Measurements from ENCODE around the gene PLD4.
"Not testable (repeated sequence)": the region's sequence is repeated elsewhere in the genome, so short reads cannot be mapped to it uniquely, and the experiment has no call there.

PLD4 gene

GRCh38 chr14:104888489-104889374 lies 35.9 kb upstream of the PLD4 start:
- Histone ChIP-seq H3K9me3 (ENCODE audit: control insufficient read depth, insufficient read depth, low read depth, low read length) (no peaks in the 10 kb centered on the region), H3K27ac (ENCODE audit: low read depth, low read length) (no peak overlapping the region), H3K4me1 (ENCODE audit: control insufficient read depth, insufficient read depth, low read length) (0 out of 2 replicates have a peak, but pooled peaks cover 5% of the 10 kb centered on the region), H3K36me3 (ENCODE audit: control insufficient read depth, insufficient read depth, low read length) (peaks cover 32% of the 10 kb centered on the region), H3K4me3 (ENCODE audit: low read depth, low read length) (no peak overlapping the region), H3K9ac (ENCODE audit: low read length) (no peak overlapping the region), H3K27me3 (ENCODE audit: control insufficient read depth, insufficient read depth, low read length) (no peaks in the 10 kb centered on the region)

- no peak overlapping the region for H3K9ac ChIP-seq (ENCODE audit: low read length)
- H3K4me3 ChIP-seq (ENCODE audit: low read depth, low read length) = no peak overlapping the region
- no peak overlapping the region for H3K27ac ChIP-seq (ENCODE audit: low read depth, low read length)
- peaks cover 36% of the 10 kb centered on the region for H3K36me3 ChIP-seq (ENCODE audit: control insufficient read depth, insufficient read depth, low read length)
- H3K27me3 ChIP-seq (ENCODE audit: control insufficient read depth, insufficient read depth, low read length) = no peaks in the 10 kb centered on the region
- H3K9me3 ChIP-seq (ENCODE audit: control insufficient read depth, insufficient read depth, low read depth, low read length) = no peaks in the 10 kb centered on the region
- 0 out of 2 replicates have a peak, but pooled peaks cover 5% of the 10 kb centered on the region for H3K4me1 ChIP-seq (ENCODE audit: control insufficient read depth, insufficient read depth, low read length)
Measured at GRCh38 chr14:104889375-104889757, 35.3 kb upstream of the PLD4 start.

- peaks cover 33% of the 10 kb centered on the region for H3K36me3 ChIP-seq (ENCODE audit: control insufficient read depth, insufficient read depth, low read length)
- H3K4me1 ChIP-seq (ENCODE audit: control insufficient read depth, insufficient read depth, low read length); H3K27ac ChIP-seq (ENCODE audit: low read depth, low read length); H3K9me3 ChIP-seq (ENCODE audit: control insufficient read depth, insufficient read depth, low read depth, low read length); H3K9ac ChIP-seq (ENCODE audit: low read length); H3K27me3 ChIP-seq (ENCODE audit: control insufficient read depth, insufficient read depth, low read length); H3K4me3 ChIP-seq (ENCODE audit: low read depth, low read length): not testable (repeated sequence)
Measured at GRCh38 chr14:104890292-104890691, 34.4 kb upstream of the PLD4 start.

GRCh38 chr14:104891121-104891551 lies 33.5 kb upstream of the PLD4 start:
- Histone ChIP-seq H3K9ac (ENCODE audit: low read length) (no peak overlapping the region), H3K9me3 (ENCODE audit: control insufficient read depth, insufficient read depth, low read depth, low read length) (no peaks in the 10 kb centered on the region), H3K27ac (ENCODE audit: low read depth, low read length) (no peak overlapping the region), H3K27me3 (ENCODE audit: control insufficient read depth, insufficient read depth, low read length) (no peaks in the 10 kb centered on the region), H3K4me1 (ENCODE audit: control insufficient read depth, insufficient read depth, low read length) (0 out of 2 replicates have a peak, but pooled peaks cover 5% of the 10 kb centered on the region), H3K4me3 (ENCODE audit: low read depth, low read length) (no peak overlapping the region), H3K36me3 (ENCODE audit: control insufficient read depth, insufficient read depth, low read length) (peaks cover 28% of the 10 kb centered on the region)

GRCh38 chr14:104891664-104892530 lies 32.8 kb upstream of the PLD4 start:
- Histone ChIP-seq H3K36me3 (ENCODE audit: control insufficient read depth, insufficient read depth, low read length) (peaks cover 23% of the 10 kb centered on the region), H3K4me3 (ENCODE audit: low read depth, low read length) (no peak overlapping the region), H3K9ac (ENCODE audit: low read length) (no peak overlapping the region), H3K4me1 (ENCODE audit: control insufficient read depth, insufficient read depth, low read length) (0 out of 2 replicates have a peak, but pooled peaks cover 5% of the 10 kb centered on the region), H3K27ac (ENCODE audit: low read depth, low read length) (no peak overlapping the region), H3K9me3 (ENCODE audit: control insufficient read depth, insufficient read depth, low read depth, low read length) (no peaks in the 10 kb centered on the region), H3K27me3 (ENCODE audit: control insufficient read depth, insufficient read depth, low read length) (no peaks in the 10 kb centered on the region)

GRCh38 chr14:104892531-104893434 lies 31.9 kb upstream of the PLD4 start:
- Histone ChIP-seq H3K36me3 (ENCODE audit: control insufficient read depth, insufficient read depth, low read length) (peaks cover 14% of the 10 kb centered on the region), H3K4me1 (ENCODE audit: control insufficient read depth, insufficient read depth, low read length) (0 out of 2 replicates have a peak, but pooled peaks cover 5% of the 10 kb centered on the region), H3K9ac (ENCODE audit: low read length) (no peak overlapping the region), H3K27ac (ENCODE audit: low read depth, low read length) (no peak overlapping the region), H3K9me3 (ENCODE audit: control insufficient read depth, insufficient read depth, low read depth, low read length) (no peaks in the 10 kb centered on the region), H3K4me3 (ENCODE audit: low read depth, low read length) (no peak overlapping the region), H3K27me3 (ENCODE audit: control insufficient read depth, insufficient read depth, low read length) (no peaks in the 10 kb centered on the region)

- H3K4me1 ChIP-seq (ENCODE audit: control insufficient read depth, insufficient read depth, low read length) = 0 out of 2 replicates have a peak, but pooled peaks cover 5% of the 10 kb centered on the region
- no peak overlapping the region for H3K27ac ChIP-seq (ENCODE audit: low read depth, low read length)
- H3K9me3 ChIP-seq (ENCODE audit: control insufficient read depth, insufficient read depth, low read depth, low read length) = no peaks in the 10 kb centered on the region
- H3K9ac ChIP-seq (ENCODE audit: low read length) = no peak overlapping the region
- no peaks in the 10 kb centered on the region for H3K27me3 ChIP-seq (ENCODE audit: control insufficient read depth, insufficient read depth, low read length)
- H3K36me3 ChIP-seq (ENCODE audit: control insufficient read depth, insufficient read depth, low read length) = peaks cover 9% of the 10 kb centered on the region
- H3K4me3 ChIP-seq (ENCODE audit: low read depth, low read length) = no peak overlapping the region
Measured at GRCh38 chr14:104893435-104894207, 31.1 kb upstream of the PLD4 start.

- Histone ChIP-seq H3K4me3 (ENCODE audit: low read depth, low read length) (no peak overlapping the region), H3K9ac (ENCODE audit: low read length) (no peak overlapping the region), H3K27me3 (ENCODE audit: control insufficient read depth, insufficient read depth, low read length) (no peaks in the 10 kb centered on the region), H3K4me1 (ENCODE audit: control insufficient read depth, insufficient read depth, low read length) (0 out of 2 replicates have a peak, but pooled peaks cover 5% of the 10 kb centered on the region), H3K9me3 (ENCODE audit: control insufficient read depth, insufficient read depth, low read depth, low read length) (no peaks in the 10 kb centered on the region), H3K36me3 (ENCODE audit: control insufficient read depth, insufficient read depth, low read length) (peaks cover 9% of the 10 kb centered on the region), H3K27ac (ENCODE audit: low read depth, low read length) (no peak overlapping the region)
Measured at GRCh38 chr14:104894331-104895206, 30.1 kb upstream of the PLD4 start.

GRCh38 chr14:104895207-104895785 lies 29.4 kb upstream of the PLD4 start:
- H3K27me3 ChIP-seq (ENCODE audit: control insufficient read depth, insufficient read depth, low read length) = no peaks in the 10 kb centered on the region; the same call in 1 of the 2 replicates
- H3K27ac ChIP-seq (ENCODE audit: low read depth, low read length) = no peak overlapping the region
- H3K9ac ChIP-seq (ENCODE audit: low read length) = no peak overlapping the region
- H3K9me3 ChIP-seq (ENCODE audit: control insufficient read depth, insufficient read depth, low read depth, low read length) = no peaks in the 10 kb centered on the region
- H3K36me3 ChIP-seq (ENCODE audit: control insufficient read depth, insufficient read depth, low read length) = peaks cover 9% of the 10 kb centered on the region
- no peak overlapping the region for H3K4me3 ChIP-seq (ENCODE audit: low read depth, low read length)
- H3K4me1 ChIP-seq (ENCODE audit: control insufficient read depth, insufficient read depth, low read length) = 0 out of 2 replicates have a peak, but pooled peaks cover 5% of the 10 kb centered on the region
